ENCODE results near the gene CCDC27.

DNA sequence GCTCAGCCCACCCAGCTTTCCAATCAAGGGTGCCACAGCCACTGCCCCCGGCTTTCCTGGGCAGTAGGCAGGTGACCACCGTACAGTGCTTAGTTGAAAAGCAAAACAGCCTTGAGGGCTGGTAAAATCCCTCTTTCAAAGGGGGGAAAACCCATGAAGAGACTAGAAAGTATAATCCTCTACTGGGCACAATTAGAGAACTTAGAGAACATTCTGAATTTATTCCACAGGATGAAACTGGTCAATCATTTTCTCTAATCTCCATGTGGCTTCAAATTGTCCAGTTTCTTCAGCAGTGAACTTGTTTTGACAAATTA, 59.3 kb downstream of the CCDC27 start:
- TF ChIP-seq CTCF (IDR thresholded peaks at IDR 0.05) = no peak
- TF ChIP-seq POLR2AphosphoS5 (IDR thresholded peaks at IDR 0.05) = no peak
